HepG2 (cell line): ENCODE measurements around the gene PLLP. TPM values are rescaled to one million over a fixed set of nuclear protein-coding genes. Genes with fewer than 3 reads are reported as not detected.

Experiments
- ATAC-seq: fragments of 200-7000 bp; cut with Tn5 transposase; 3 replicates; pipeline ENCODE4 v1.9.1; 2020; ENCODE audit warnings: mild to moderate bottlenecking, moderate library complexity
- BruUV-seq: library from RNA; stranded (reverse); fragments of 400-500 nt; replicated peaks from 2 replicates; lab custom pipeline; 2021; lab: Mats Ljungman, UMichigan
- CTCF ChIA-PET: fragments of 300-600 bp; formaldehyde crosslinking; extraction: SDS; loops from one replicate; lab custom pipeline; 2021; ENCODE audit warnings: low total read pairs, inconsistent platforms, low intra/inter-chr PET ratio; lab: Yijun Ruan, JAX
- POLR2A ChIA-PET: fragments of 350-600 bp; sonication (Branson Sonifier 250); formaldehyde crosslinking; loops from one replicate; lab custom pipeline; 2020; ENCODE audit warnings: antibody characterized with exemption, inconsistent platforms; lab: Yijun Ruan, JAX
- DNase-seq: peaks from one replicate; pipeline ENCODE4 v3.0.0-alpha.2; 2015; ENCODE audit warnings: low spot score
- FAIRE-seq: peaks from 3 replicates; lab custom pipeline; 2011; peaks lifted over from hg19 to GRCh38; lab: Jason Lieb, UNC
- H2AFZ ChIP-seq: one replicate; pipeline ENCODE4 v1.6.1; 2011; ENCODE audit warnings: low read length, inconsistent platforms
- H3K27ac ChIP-seq: fragments of 300-600 bp; 3 replicates; pipeline ENCODE4 v1.8.0; 2011; ENCODE audit warnings: mixed run types, mild to moderate bottlenecking, mixed read lengths, low read length, inconsistent platforms; ENCODE audit not compliant: insufficient read depth; ENCODE audit errors: extremely low read length
- H3K27me3 ChIP-seq, 2 experiments: fragments of 200-600 bp in 1 of 2; 2 replicates in 1 of 2; 3 replicates in 1 of 2; pipeline versions ENCODE4 v1.6.0 to v1.8.0; 2011; ENCODE audit warnings: low read length in 2 of 2, mild to moderate bottlenecking in 2 of 2, moderate library complexity in 2 of 2, inconsistent platforms in 1 of 2; ENCODE audit not compliant: insufficient read depth in 2 of 2, control insufficient read depth in 1 of 2
- H3K36me3 ChIP-seq, 2 experiments: fragments of 200-600 bp in 1 of 2; replicated peaks in 1 of 2; 2 replicates in 1 of 2; 3 replicates in 1 of 2; pipeline versions ENCODE4 v1.5.1 to v1.8.0; 2011; ENCODE audit warnings: low read length in 2 of 2, inconsistent platforms in 1 of 2; ENCODE audit not compliant: insufficient read depth in 2 of 2, control insufficient read depth in 1 of 2
- H3K4me1 ChIP-seq: 2 replicates; pipeline ENCODE4 v1.5.1; 2012; ENCODE audit warnings: low read length, inconsistent platforms; ENCODE audit not compliant: insufficient read depth
- H3K4me2 ChIP-seq: 2 replicates; pipeline ENCODE4 v1.6.0; 2011; ENCODE audit warnings: low read depth, low read length, inconsistent platforms
- H3K4me3 ChIP-seq, 3 experiments: fragments of 200-600 bp in 1 of 3; sonication (generic), shearing (Covaris generic) in 1 of 3; replicated peaks in 1 of 3; 2 replicates each; pipeline ENCODE4 v1.5.1; 2011 to 2016; ENCODE audit warnings: low read length in 3 of 3, inconsistent platforms in 2 of 3, low read depth in 2 of 3, mild to moderate bottlenecking in 2 of 3, control low read depth in 1 of 3, mixed read lengths in 1 of 3; ENCODE audit not compliant: insufficient read depth in 1 of 3
- H3K79me2 ChIP-seq: one replicate; pipeline ENCODE4 v1.6.1; 2011; ENCODE audit warnings: low read length, inconsistent platforms; ENCODE audit not compliant: insufficient read depth
- H3K9ac ChIP-seq: 2 replicates; pipeline ENCODE4 v1.6.0; 2011; ENCODE audit warnings: mild to moderate bottlenecking, low read depth, low read length, inconsistent platforms; ENCODE audit not compliant: insufficient read depth
- H3K9me3 ChIP-seq: 2 replicates; pipeline ENCODE4 v1.5.1; 2012; ENCODE audit warnings: mild to moderate bottlenecking, low read length
- H4K20me1 ChIP-seq: 2 replicates; pipeline ENCODE4 v1.6.0; 2011; ENCODE audit warnings: inconsistent platforms, mild to moderate bottlenecking, low read length, moderate library complexity; ENCODE audit not compliant: insufficient read depth
- CENPT ChIP-seq: sonication (generic); formaldehyde crosslinking; IDR thresholded peaks from 2 replicates; pipeline ENCODE4 v1.8.0; 2022; ENCODE audit warnings: low read depth, mild to moderate bottlenecking, moderate library complexity, missing genetic modification reagents
- GABPA ChIP-seq, 2 experiments: IDR thresholded peaks; 2 replicates each; pipeline ENCODE4 v1.6.1; 2011 to 2016; ENCODE audit warnings: low read depth in 2 of 2, low read length in 1 of 2, missing biosample characterization in 1 of 2, missing genetic modification characterization in 1 of 2
- KDM3A ChIP-seq: IDR thresholded peaks from 2 replicates; pipeline ENCODE4 v1.6.1; 2018; ENCODE audit warnings: low read depth, missing compliant biosample characterization
- KDM5B ChIP-seq: sonication (generic); formaldehyde crosslinking; IDR thresholded peaks from 2 replicates; pipeline ENCODE4 v1.4.0; 2020; ENCODE audit warnings: missing genetic modification reagents, mild to moderate bottlenecking, borderline replicate concordance
- KLF6 ChIP-seq: IDR thresholded peaks from 2 replicates; pipeline ENCODE4 v1.8.0; 2016; ENCODE audit warnings: missing biosample characterization, missing genetic modification reagents
- NFYC ChIP-seq: IDR thresholded peaks from 2 replicates; pipeline ENCODE4 v1.6.1; 2016; ENCODE audit warnings: missing genetic modification reagents, missing compliant biosample characterization
- TGIF2 ChIP-seq: IDR thresholded peaks from 2 replicates; pipeline ENCODE4 v1.6.1; 2016; ENCODE audit warnings: control low read depth, missing compliant biosample characterization
- YY1 ChIP-seq: IDR thresholded peaks from 2 replicates; pipeline ENCODE4 v1.6.1; 2011; ENCODE audit warnings: low read length, low read depth, moderate library complexity, mild to moderate bottlenecking; ENCODE audit not compliant: insufficient read depth, insufficient replicate concordance
- ZFP41 ChIP-seq: sonication (generic); formaldehyde crosslinking; IDR thresholded peaks from 2 replicates; pipeline ENCODE4 v1.4.0; 2020; ENCODE audit warnings: mild to moderate bottlenecking, missing genetic modification reagents, borderline replicate concordance
- ZHX1 ChIP-seq: sonication (generic); formaldehyde crosslinking; IDR thresholded peaks from 2 replicates; pipeline ENCODE4 v1.8.1; 2022; ENCODE audit warnings: low read depth, mild to moderate bottlenecking, missing genetic modification reagents
- ZNF430 ChIP-seq: sonication (generic); formaldehyde crosslinking; IDR thresholded peaks from 2 replicates; pipeline ENCODE4 v1.9.0; 2021; ENCODE audit warnings: mild to moderate bottlenecking, missing genetic modification reagents
- ZNF740 ChIP-seq: sonication (generic); formaldehyde crosslinking; IDR thresholded peaks from 2 replicates; pipeline ENCODE4 v1.4.0; 2020; ENCODE audit warnings: missing genetic modification reagents
- WGBS: methylation state at CpG from one replicate; pipeline ENCODE4 v1.1.6; 2017; ENCODE audit warnings: low lambda C conversion rate; 5-methylcytosine and 5-hydroxymethylcytosine counted together
- in situ Hi-C: cut with HindIII; loops from 2 replicates; pipeline ENCODE4 v1.10.0; 2017; ENCODE audit warnings: low pct_unique_long_range_greater_than_20kb; ENCODE audit not compliant: extremely low pct_ligation_motif_present
- intact Hi-C: fragments of 100-400 bp; cut with micrococcal nuclease; formaldehyde crosslinking; loops from one replicate; pipeline ENCODE4 v1.10.0; 2022; ENCODE audit not compliant: unreplicated experiment
- polyA plus RNA-seq, 8 experiments: library from polyadenylated mRNA; depleted of rRNA in 3 of 8; stranded (reverse) in 7 of 8; unstranded in 1 of 8; fragments of >200 nt; fragmentation: Illumina TruSeq in 4 of 8; extraction: Trizol in 4 of 8; gene quantifications; 2 replicates each; pipeline versions ENCODE4 v1.2.1 to v1.2.3, GENCODE V29; 2011 to 2016; ENCODE audit warnings: low read depth in 4 of 8, missing spikeins in 1 of 8, mixed read lengths in 1 of 8; ENCODE audit not compliant: insufficient read depth in 1 of 8
- total RNA-seq, 5 experiments: library from RNA; depleted of rRNA; stranded (reverse); fragments of >200 nt; fragmentation: Illumina TruSeq; extraction: Trizol; gene quantifications; 2 replicates each; pipeline ENCODE4 v1.2.3, GENCODE V29; 2016; ENCODE audit warnings: low read depth in 1 of 5
- TF ChIP-seq, protein P1 (sequence below): sonication (generic); formaldehyde crosslinking; IDR thresholded peaks from 2 replicates; pipeline ENCODE4 v1.4.0; 2020; ENCODE audit warnings: missing genetic modification reagents
- TF ChIP-seq, protein P2 (sequence below): sonication (generic); formaldehyde crosslinking; IDR thresholded peaks from 2 replicates; pipeline ENCODE4 v1.8.0; 2022; ENCODE audit warnings: low read depth, missing genetic modification reagents
- TF ChIP-seq, protein P3 (sequence below): sonication (generic); formaldehyde crosslinking; conservative IDR thresholded peaks from 2 replicates; pipeline ENCODE4 v1.8.0; 2022; ENCODE audit warnings: mild to moderate bottlenecking, moderate library complexity, missing genetic modification reagents

PLLP gene
- total and polyA plus RNA-seq, 2 of the 13 experiments (the other 11 are each of a cell fraction or from before 2014, with no cell fraction given): 60.6 to 127 TPM

GRCh38 chr16:57319646-57320045 lies 35.2 kb upstream of the PLLP start:
- no peak for ATAC-seq
- H3K9me3 ChIP-seq: no peaks in the 10 kb centered on the region
- no peak overlapping the region for H3K4me3 ChIP-seq
- H3K27ac ChIP-seq: no peak overlapping the region
- intact Hi-C loops (no loop called here), in situ Hi-C loops (no loop called here)
- H3K9ac ChIP-seq: no peak overlapping the region
- H3K36me3 ChIP-seq: no peaks in the 10 kb centered on the region
- ChIA-PET CTCF (no interaction called here), POLR2A (no interaction called here)
- peaks cover 9% of the 10 kb centered on the region; the same call in 1 of the 2 replicates for H3K4me1 ChIP-seq
- BruUV-seq: no TSS peak
- H3K4me2 ChIP-seq: no peak overlapping the region
- H2AFZ ChIP-seq: no peak overlapping the region
- DNase-seq: no peak
- 34% methylated on average over 2 of the region's 2 CpGs for WGBS
- H3K79me2 ChIP-seq: no peaks in the 10 kb centered on the region
- no peaks in the 10 kb centered on the region for H3K27me3 ChIP-seq
- no peak for FAIRE-seq
- no peaks in the 10 kb centered on the region for H4K20me1 ChIP-seq
- TF ChIP-seq CENPT (CRISPR knock-in tag) (no peak), KLF6 (CRISPR knock-in tag) (no peak), ZNF740 (CRISPR knock-in tag) (no peak), KDM3A (no peak), ZHX1 (CRISPR knock-in tag) (no peak), YY1 (no peak), ZFP41 (CRISPR knock-in tag) (no peak), ZNF430 (CRISPR knock-in tag) (no peak), GABPA (IDR thresholded peaks at IDR 0.05; ENCODE audit: low read depth, low read length) (no peak), GABPA (CRISPR knock-in tag; IDR thresholded peaks at IDR 0.05; ENCODE audit: low read depth) (no peak), NFYC (CRISPR knock-in tag) (no peak), KDM5B (CRISPR knock-in tag) (no peak), TGIF2 (CRISPR knock-in tag) (no peak)
- TF ChIP-seq, protein P1, sequence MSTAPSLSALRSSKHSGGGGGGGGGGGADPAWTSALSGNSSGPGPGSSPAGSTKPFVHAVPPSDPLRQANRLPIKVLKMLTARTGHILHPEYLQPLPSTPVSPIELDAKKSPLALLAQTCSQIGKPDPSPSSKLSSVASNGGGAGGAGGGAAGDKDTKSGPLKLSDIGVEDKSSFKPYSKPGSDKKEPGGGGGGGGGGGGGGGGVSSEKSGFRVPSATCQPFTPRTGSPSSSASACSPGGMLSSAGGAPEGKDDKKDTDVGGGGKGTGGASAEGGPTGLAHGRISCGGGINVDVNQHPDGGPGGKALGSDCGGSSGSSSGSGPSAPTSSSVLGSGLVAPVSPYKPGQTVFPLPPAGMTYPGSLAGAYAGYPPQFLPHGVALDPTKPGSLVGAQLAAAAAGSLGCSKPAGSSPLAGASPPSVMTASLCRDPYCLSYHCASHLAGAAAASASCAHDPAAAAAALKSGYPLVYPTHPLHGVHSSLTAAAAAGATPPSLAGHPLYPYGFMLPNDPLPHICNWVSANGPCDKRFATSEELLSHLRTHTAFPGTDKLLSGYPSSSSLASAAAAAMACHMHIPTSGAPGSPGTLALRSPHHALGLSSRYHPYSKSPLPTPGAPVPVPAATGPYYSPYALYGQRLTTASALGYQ (CRISPR knock-in tag): no peak
- TF ChIP-seq, protein P2, sequence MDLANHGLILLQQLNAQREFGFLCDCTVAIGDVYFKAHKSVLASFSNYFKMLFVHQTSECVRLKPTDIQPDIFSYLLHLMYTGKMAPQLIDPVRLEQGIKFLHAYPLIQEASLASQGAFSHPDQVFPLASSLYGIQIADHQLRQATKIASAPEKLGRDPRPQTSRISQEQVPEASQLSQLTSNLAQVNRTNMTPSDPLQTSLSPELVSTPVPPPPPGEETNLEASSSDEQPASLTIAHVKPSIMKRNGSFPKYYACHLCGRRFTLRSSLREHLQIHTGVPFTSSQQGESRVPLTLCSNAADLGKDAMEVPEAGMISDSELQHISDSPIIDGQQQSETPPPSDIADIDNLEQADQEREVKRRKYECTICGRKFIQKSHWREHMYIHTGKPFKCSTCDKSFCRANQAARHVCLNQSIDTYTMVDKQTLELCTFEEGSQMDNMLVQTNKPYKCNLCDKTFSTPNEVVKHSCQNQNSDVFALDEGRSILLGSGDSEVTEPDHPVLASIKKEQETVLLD (CRISPR knock-in tag): no peak
- TF ChIP-seq, protein P3, sequence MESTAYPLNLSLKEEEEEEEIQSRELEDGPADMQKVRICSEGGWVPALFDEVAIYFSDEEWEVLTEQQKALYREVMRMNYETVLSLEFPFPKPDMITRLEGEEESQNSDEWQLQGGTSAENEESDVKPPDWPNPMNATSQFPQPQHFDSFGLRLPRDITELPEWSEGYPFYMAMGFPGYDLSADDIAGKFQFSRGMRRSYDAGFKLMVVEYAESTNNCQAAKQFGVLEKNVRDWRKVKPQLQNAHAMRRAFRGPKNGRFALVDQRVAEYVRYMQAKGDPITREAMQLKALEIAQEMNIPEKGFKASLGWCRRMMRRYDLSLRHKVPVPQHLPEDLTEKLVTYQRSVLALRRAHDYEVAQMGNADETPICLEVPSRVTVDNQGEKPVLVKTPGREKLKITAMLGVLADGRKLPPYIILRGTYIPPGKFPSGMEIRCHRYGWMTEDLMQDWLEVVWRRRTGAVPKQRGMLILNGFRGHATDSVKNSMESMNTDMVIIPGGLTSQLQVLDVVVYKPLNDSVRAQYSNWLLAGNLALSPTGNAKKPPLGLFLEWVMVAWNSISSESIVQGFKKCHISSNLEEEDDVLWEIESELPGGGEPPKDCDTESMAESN: no peak
